Trophoblast cell (in vitro differentiated cells and primary cell): ENCODE measurements around the gene TYMP.

Experiments used
- DNase-seq, 2 donors: peaks; one replicate each; pipeline ENCODE4 v3.0.0-alpha.2; 2016
- H2AFZ ChIP-seq: 2 replicates; pipeline ENCODE4 v1.6.1; 2013; ENCODE audit warnings: low read length, moderate library complexity, mild to moderate bottlenecking; ENCODE audit not compliant: insufficient read depth, poor library complexity
- H2AK5ac ChIP-seq: 2 replicates; pipeline ENCODE4 v1.6.1; 2013; ENCODE audit warnings: mild to moderate bottlenecking, low read length
- H2BK120ac ChIP-seq: 2 replicates; pipeline ENCODE4 v1.6.1; 2013; ENCODE audit warnings: low read length, mild to moderate bottlenecking, moderate library complexity; ENCODE audit not compliant: insufficient read depth, poor library complexity
- H2BK12ac ChIP-seq: 2 replicates; pipeline ENCODE4 v1.6.1; 2013; ENCODE audit warnings: mild to moderate bottlenecking, low read length, moderate library complexity
- H2BK5ac ChIP-seq: 2 replicates; pipeline ENCODE4 v1.6.1; 2013; ENCODE audit warnings: low read length, low read depth, moderate library complexity, mild to moderate bottlenecking; ENCODE audit not compliant: poor library complexity
- H3K14ac ChIP-seq: 2 replicates; pipeline ENCODE4 v1.6.1; 2013; ENCODE audit warnings: mild to moderate bottlenecking, low read length
- H3K18ac ChIP-seq: 2 replicates; pipeline ENCODE4 v1.6.1; 2013; ENCODE audit warnings: mild to moderate bottlenecking, low read length
- H3K23ac ChIP-seq: 2 replicates; pipeline ENCODE4 v1.6.1; 2013; ENCODE audit warnings: low read length
- H3K27ac ChIP-seq: 2 replicates; pipeline ENCODE4 v1.5.1; 2013; ENCODE audit warnings: low read depth, mild to moderate bottlenecking, inconsistent platforms, low read length, moderate library complexity
- H3K27me3 ChIP-seq: 2 replicates; pipeline ENCODE4 v1.6.1; 2013; ENCODE audit warnings: inconsistent platforms, mild to moderate bottlenecking, low read length, moderate library complexity; ENCODE audit not compliant: insufficient read depth
- H3K36me3 ChIP-seq, 2 experiments: 1 replicate in 1 of 2; 2 replicates in 1 of 2; pipeline ENCODE4 v1.6.1; 2013; ENCODE audit warnings: low read length in 2 of 2, mild to moderate bottlenecking in 2 of 2, moderate library complexity in 1 of 2; ENCODE audit not compliant: insufficient read depth in 2 of 2, control insufficient read depth in 1 of 2
- H3K4ac ChIP-seq: 2 replicates; pipeline ENCODE4 v1.6.1; 2013; ENCODE audit warnings: low read depth, mild to moderate bottlenecking, low read length, moderate library complexity
- H3K4me1 ChIP-seq, 2 experiments: 1 replicate in 1 of 2; 2 replicates in 1 of 2; pipeline ENCODE4 v1.6.1; 2013; ENCODE audit warnings: low read length in 2 of 2, mild to moderate bottlenecking in 2 of 2, moderate library complexity in 1 of 2; ENCODE audit not compliant: insufficient read depth in 2 of 2, control insufficient read depth in 1 of 2
- H3K4me2 ChIP-seq: 2 replicates; pipeline ENCODE4 v1.6.1; 2013; ENCODE audit warnings: inconsistent platforms, mild to moderate bottlenecking, low read length, moderate library complexity
- H3K4me3 ChIP-seq: 2 replicates; pipeline ENCODE4 v1.5.1; 2013; ENCODE audit warnings: mild to moderate bottlenecking, low read depth, low read length, inconsistent platforms
- H3K79me1 ChIP-seq: one replicate; pipeline ENCODE4 v1.6.1; 2013; ENCODE audit warnings: low read length
- H3K79me2 ChIP-seq: 2 replicates; pipeline ENCODE4 v1.6.1; 2013; ENCODE audit warnings: low read length, mild to moderate bottlenecking; ENCODE audit not compliant: control insufficient read depth, insufficient read depth, poor library complexity
- H3K9ac ChIP-seq: 2 replicates; pipeline ENCODE4 v1.6.1; 2013; ENCODE audit warnings: mild to moderate bottlenecking, low read length
- H3K9me3 ChIP-seq: 2 replicates; pipeline ENCODE4 v1.6.1; 2013; ENCODE audit warnings: low read depth, mild to moderate bottlenecking, control low read depth, inconsistent platforms, low read length; ENCODE audit not compliant: insufficient read depth
- H4K12ac ChIP-seq: 2 replicates; pipeline ENCODE4 v1.6.1; 2013; ENCODE audit warnings: low read depth, mild to moderate bottlenecking, low read length, moderate library complexity
- H4K8ac ChIP-seq: 2 replicates; pipeline ENCODE4 v1.6.1; 2013; ENCODE audit warnings: low read depth, mild to moderate bottlenecking, low read length, moderate library complexity
- H4K91ac ChIP-seq: one replicate; pipeline ENCODE4 v1.6.1; 2013; ENCODE audit warnings: low read depth, mild to moderate bottlenecking, low read length, moderate library complexity
- WGBS: extraction: QIAGEN DNeasy Blood & Tissue Kit; methylation state at CpG from one replicate; pipeline ENCODE4 v1.1.7; 2013; ENCODE audit warnings: missing lambda C conversion rate; ENCODE audit not compliant: insufficient read length, insufficient coverage; ENCODE audit errors: extremely low coverage; 5-methylcytosine and 5-hydroxymethylcytosine counted together

Gene TYMP

GRCh38 chr22:50519151-50519550 is 10.7 kb downstream of the TYMP start:
- no peaks in the 10 kb centered on the region for H3K9me3 ChIP-seq
- H2AK5ac ChIP-seq = no peak overlapping the region
- no peak for DNase-seq
- no peak overlapping the region for H3K14ac ChIP-seq
- no peak overlapping the region for H3K18ac ChIP-seq
- no peak overlapping the region for H3K9ac ChIP-seq
- H3K79me2 ChIP-seq = no peaks in the 10 kb centered on the region
- H4K91ac ChIP-seq = no peak overlapping the region
- peaks cover 65 to 72% of the 10 kb centered on the region in 2 experiments for H3K36me3 ChIP-seq
- H3K27me3 ChIP-seq = no peaks in the 10 kb centered on the region
- H3K4ac ChIP-seq = no peak overlapping the region
- H3K27ac ChIP-seq = no peak overlapping the region
- WGBS = no CpG with 5 or more reads among the region's 8 CpGs
- H3K4me2 ChIP-seq = no peak overlapping the region
- H3K79me1 ChIP-seq = no peaks in the 10 kb centered on the region
- H4K8ac ChIP-seq = no peak overlapping the region
- H2BK120ac ChIP-seq = no peak overlapping the region
- H2AFZ ChIP-seq = no peak overlapping the region
- H3K23ac ChIP-seq = no peak overlapping the region
- H2BK12ac ChIP-seq = no peak overlapping the region
- no peak overlapping the region for H2BK5ac ChIP-seq
- H4K12ac ChIP-seq = no peak overlapping the region
- H3K4me3 ChIP-seq = no peak overlapping the region
- peaks cover 12 to 16% of the 10 kb centered on the region in 2 experiments for H3K4me1 ChIP-seq

- H3K4ac ChIP-seq = no peak overlapping the region
- no peak overlapping the region for H3K27ac ChIP-seq
- DNase-seq = no peak
- no peaks in the 10 kb centered on the region for H3K79me2 ChIP-seq
- no peaks in the 10 kb centered on the region for H3K9me3 ChIP-seq
- no peaks in the 10 kb centered on the region for H3K27me3 ChIP-seq
- H2BK120ac ChIP-seq = no peak overlapping the region
- no peak overlapping the region for H3K23ac ChIP-seq
- no peak overlapping the region for H4K91ac ChIP-seq
- no peak overlapping the region for H4K12ac ChIP-seq
- H2AK5ac ChIP-seq = no peak overlapping the region
- H4K8ac ChIP-seq = no peak overlapping the region
- no peak overlapping the region for H2BK12ac ChIP-seq
- peaks cover 61 to 66% of the 10 kb centered on the region in 2 experiments for H3K36me3 ChIP-seq
- no peak overlapping the region for H2BK5ac ChIP-seq
- H3K18ac ChIP-seq = no peak overlapping the region
- no peak overlapping the region for H3K4me2 ChIP-seq
- H3K79me1 ChIP-seq = no peaks in the 10 kb centered on the region
- H3K4me1 ChIP-seq = peaks cover 6 to 10% of the 10 kb centered on the region in 2 experiments
- no peak overlapping the region for H2AFZ ChIP-seq
- H3K14ac ChIP-seq = no peak overlapping the region
- H3K4me3 ChIP-seq = no peak overlapping the region
- no peak overlapping the region for H3K9ac ChIP-seq
- no CpG with 5 or more reads among the region's 7 CpGs for WGBS
Observed at GRCh38 chr22:50518606-50519005, 11.2 kb downstream of the TYMP start.

- no peak overlapping the region for H3K4me3 ChIP-seq
- H3K23ac ChIP-seq = no peak overlapping the region
- H3K36me3 ChIP-seq = peaks cover 52 to 57% of the 10 kb centered on the region in 2 experiments
- H3K4ac ChIP-seq = no peak overlapping the region
- no peak overlapping the region for H4K8ac ChIP-seq
- H4K91ac ChIP-seq = no peak overlapping the region
- H3K14ac ChIP-seq = no peak overlapping the region
- H2AFZ ChIP-seq = no peak overlapping the region
- H2BK5ac ChIP-seq = no peak overlapping the region
- no peak overlapping the region for H2AK5ac ChIP-seq
- H3K79me1 ChIP-seq = no peaks in the 10 kb centered on the region
- DNase-seq = no peak
- no peak overlapping the region for H3K4me2 ChIP-seq
- no peak overlapping the region for H3K9ac ChIP-seq
- no peaks in the 10 kb centered on the region for H3K27me3 ChIP-seq
- H3K18ac ChIP-seq = no peak overlapping the region
- H2BK120ac ChIP-seq = no peak overlapping the region
- H3K4me1 ChIP-seq = peaks cover 5 to 8% of the 10 kb centered on the region in 2 experiments
- WGBS = no CpG with 5 or more reads among the region's 20 CpGs
- no peak overlapping the region for H3K27ac ChIP-seq
- no peak overlapping the region for H2BK12ac ChIP-seq
- H4K12ac ChIP-seq = no peak overlapping the region
- no peaks in the 10 kb centered on the region for H3K79me2 ChIP-seq
- no peaks in the 10 kb centered on the region for H3K9me3 ChIP-seq
Observed at GRCh38 chr22:50517495-50518260, 12.1 kb downstream of the TYMP start.

GRCh38 chr22:50516891-50517290 is 12.9 kb downstream of the TYMP start:
- H3K27ac ChIP-seq = no peak overlapping the region
- no peak overlapping the region for H2AK5ac ChIP-seq
- H2BK5ac ChIP-seq = no peak overlapping the region
- no peak overlapping the region for H3K4me2 ChIP-seq
- peaks cover 5 to 8% of the 10 kb centered on the region in 2 experiments for H3K4me1 ChIP-seq
- no peaks in the 10 kb centered on the region for H3K79me2 ChIP-seq
- H3K9ac ChIP-seq = no peak overlapping the region
- no peak overlapping the region for H4K8ac ChIP-seq
- WGBS = no CpG with 5 or more reads among the region's 16 CpGs
- no peak for DNase-seq
- H3K14ac ChIP-seq = no peak overlapping the region
- H2BK120ac ChIP-seq = no peak overlapping the region
- peak overlapping the region; percentile 28 for H3K18ac ChIP-seq
- peak overlapping the region; percentile 16 for H3K4ac ChIP-seq
- H3K23ac ChIP-seq = no peak overlapping the region
- H2AFZ ChIP-seq = no peak overlapping the region
- no peaks in the 10 kb centered on the region for H3K9me3 ChIP-seq
- H4K91ac ChIP-seq = no peak overlapping the region
- H4K12ac ChIP-seq = no peak overlapping the region
- peaks cover 44 to 51% of the 10 kb centered on the region in 2 experiments for H3K36me3 ChIP-seq
- no peaks in the 10 kb centered on the region for H3K79me1 ChIP-seq
- no peaks in the 10 kb centered on the region for H3K27me3 ChIP-seq
- H3K4me3 ChIP-seq = peak overlapping the region; percentile 2
- no peak overlapping the region for H2BK12ac ChIP-seq
